NOMO-1 treated with dmso at 0.1 percent for 144 hours (cell line): ENCODE measurements around the gene TDRD9.
A peak's percentile ranks its signal among the peaks of the same experiment; 100 is the strongest.

Experiments
- DNase-seq: peaks from one replicate; lab custom pipeline; 2025; ENCODE audit not compliant: unreplicated experiment; lab: John Stamatoyannopoulos, UW

Gene TDRD9

DNA sequence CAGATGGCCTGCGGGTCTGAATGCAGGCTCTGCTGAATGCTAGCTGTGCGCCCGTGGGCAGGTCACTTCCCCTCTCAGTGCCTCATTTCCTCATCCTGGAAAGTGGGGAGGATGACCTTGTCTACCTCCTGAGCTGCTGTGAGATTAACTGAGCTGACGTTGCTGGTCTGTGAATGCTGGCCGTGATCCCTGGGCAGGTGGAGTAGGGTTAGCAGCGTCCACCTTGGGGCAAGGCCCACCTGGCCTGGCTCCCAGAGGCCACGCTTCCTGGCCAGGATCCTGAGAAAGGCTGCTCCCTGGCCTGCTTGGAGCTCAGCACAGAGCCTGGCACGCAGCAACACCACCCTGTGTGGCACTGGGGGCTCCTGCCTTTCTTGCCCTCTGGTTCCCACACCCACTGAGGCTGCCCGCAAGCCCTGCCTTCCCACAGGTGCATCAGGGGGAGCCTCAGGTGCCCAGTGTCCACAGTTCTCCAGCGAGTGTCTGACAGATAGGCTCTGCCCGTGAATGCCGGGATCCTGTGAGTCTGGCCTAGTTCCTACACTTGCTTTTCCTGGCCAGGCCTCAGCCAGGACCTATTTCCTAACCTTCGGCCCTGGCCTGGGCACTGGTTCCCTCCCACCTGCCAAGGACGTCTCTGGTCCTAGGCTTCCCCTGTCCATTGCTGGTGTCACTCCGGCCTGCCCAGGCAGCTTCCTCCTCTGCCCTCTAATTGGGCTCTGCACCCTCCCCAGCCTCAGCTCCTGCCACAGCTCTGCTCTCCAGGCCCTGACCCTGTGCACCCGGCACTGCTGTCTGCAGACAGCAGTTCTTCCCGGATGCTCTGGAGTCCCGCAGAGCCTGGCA lies 37.2 kb upstream of the TDRD9 start:
- DNase-seq, result no peak

DNA sequence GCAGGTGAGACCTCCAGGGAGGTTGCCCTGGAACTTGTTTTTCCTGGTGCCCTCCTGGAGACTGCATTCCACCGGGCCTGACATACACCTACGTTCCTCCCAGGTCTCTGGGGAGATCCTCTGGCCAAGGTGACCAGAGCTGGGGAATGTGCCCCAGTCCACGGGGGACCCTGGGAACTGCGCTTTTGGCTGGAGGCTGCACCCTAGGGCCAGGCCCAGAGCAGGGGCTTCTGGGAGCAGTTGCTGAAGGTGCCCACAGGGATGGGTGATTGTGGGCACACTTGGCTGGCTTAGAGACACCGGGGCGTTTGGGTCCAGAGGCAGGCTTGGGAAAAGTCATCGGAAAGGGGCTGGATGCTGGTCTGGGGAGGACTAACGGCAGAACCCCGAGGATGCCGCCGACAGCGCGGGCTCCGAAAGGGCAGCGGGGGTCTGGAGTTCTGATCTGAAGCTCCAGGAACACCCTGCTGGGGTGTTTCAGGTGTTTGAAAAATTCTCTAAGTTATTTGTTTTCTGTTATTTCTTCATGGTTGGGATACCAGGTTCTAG lies 36.5 kb upstream of the TDRD9 start:
- DNase-seq, result no peak

DNA sequence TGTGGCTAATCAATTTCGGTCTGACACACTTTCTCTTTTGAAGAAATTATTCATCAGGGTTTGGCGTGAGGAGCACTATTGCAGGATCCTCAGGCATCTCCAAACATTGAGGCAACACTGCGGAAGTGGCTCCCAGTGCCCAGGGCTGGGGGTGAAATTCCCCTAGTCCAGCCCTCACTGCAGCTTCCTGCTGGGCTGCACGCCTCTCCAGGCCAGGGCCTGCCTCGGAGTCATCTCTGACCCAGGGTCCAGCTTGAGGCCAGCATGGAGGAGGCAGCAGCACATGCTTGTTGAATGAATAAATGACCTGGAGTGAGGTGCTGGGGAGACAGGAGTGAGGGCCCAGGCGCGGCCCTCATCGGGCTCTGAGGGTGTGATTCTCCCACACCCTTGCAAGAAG lies 36.0 kb upstream of the TDRD9 start:
- DNase-seq, result no peak

DNA sequence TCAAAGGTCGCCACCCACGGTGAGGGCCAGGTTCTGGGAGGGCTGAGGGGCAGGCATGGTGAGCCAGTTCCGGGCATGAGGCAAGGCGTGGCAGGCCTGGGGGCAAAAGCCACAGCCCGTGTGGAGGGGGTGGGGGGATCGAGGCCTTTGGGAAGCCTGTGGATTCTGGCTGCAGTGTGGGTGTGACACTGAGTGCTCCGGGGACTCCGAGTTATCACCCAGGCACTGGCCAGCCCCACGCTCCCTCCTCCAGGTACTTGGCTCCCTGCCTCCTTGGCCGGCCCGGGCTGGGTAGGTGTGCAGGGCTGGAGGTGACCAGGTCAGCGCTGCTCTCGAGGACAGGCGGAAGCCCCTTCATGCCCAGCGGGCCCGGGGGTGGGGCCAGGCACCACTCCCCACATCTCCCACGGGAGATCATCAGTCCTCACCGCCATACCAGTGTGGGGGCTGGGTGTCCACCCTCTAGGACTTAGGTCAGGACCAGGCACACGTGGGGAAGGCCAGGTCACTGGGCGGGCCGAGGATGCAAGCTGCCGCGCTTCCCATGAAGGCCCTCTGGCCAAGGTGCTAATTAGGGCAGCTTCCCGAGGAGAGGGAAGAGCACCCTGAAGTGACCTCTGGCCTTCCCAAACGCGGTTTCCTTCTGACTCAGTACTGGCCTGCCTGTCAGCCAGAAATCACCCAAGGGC lies 34.1 kb upstream of the TDRD9 start:
- DNase-seq, result no peak

DNA sequence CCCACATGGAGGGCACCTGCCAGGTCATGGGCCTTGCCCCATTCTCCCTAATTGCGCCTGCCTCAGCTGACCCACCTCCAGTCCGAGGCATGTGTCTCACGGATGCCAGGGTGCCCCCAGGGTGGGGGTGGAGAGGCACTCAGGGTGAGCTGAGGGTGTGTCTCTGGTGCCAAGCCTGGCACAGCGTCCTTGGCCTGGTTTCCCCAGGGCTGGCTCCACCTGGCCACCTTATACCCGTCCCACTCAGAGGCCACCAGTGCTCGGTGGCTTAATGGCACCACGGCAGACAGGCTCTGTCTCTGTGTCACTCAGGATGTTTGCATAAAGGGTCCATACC lies 33.6 kb upstream of the TDRD9 start:
- no peak for DNase-seq

DNA sequence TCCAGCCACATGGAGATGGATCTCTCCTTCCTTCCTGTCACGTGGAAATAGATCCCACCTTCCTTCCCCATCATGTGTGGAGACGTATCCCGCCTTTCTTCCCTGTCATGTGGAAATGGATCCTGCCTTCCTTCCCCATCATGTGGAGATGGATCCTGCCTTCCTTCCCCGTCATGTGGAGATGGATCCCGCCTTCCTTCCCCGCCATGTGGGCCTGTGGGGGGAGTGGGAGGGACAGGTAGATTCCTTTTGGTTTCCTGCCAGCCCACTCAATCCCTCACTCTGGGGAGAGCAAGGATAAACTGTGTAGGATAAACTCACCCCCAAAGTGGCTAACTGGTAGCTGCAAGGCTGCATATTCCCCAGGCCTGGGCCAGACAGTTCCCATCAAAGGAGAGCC lies 31.7 kb upstream of the TDRD9 start:
- DNase-seq, result no peak

DNA sequence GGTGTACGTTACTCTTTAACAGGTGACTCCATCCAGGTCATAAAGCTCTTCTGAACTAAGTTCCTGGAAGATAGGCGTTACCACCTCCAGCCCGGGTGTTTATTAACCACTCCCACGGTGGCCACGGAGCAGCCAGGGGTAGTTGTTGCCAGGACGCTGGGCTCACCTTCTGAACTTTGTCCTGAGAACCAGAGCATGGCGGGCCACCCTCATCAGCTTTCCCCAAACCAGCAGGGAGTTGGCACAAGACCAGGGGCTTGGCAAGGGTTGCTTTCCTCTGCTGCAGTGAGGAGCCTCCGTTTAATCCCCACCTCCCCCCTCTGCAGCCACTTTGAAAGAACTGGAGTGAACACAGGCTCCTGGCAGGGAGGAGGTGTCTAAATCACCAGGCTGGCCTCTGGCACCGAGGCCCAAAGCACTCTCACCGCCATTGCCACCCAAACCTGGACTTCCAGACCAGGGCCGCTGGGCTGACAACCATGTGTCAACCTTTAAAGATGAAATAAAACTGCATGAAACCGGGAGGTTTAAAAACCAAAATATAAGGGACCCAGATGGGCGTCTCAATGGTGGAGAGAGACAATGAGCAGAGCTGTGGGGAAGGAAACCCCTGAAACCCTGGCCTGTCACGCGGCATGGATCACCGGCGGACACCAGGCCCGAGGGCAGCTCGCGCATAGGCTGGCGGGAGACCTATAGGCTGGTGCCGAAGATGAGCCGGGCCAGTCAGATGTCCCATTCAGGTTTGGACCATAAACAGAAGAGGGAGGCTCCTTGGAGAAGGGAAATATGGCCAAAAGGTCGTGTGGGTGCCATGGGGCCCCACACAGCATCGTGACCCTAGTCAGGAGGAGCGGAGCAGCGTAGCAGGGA lies 30.9 kb upstream of the TDRD9 start:
- no peak for DNase-seq

DNA sequence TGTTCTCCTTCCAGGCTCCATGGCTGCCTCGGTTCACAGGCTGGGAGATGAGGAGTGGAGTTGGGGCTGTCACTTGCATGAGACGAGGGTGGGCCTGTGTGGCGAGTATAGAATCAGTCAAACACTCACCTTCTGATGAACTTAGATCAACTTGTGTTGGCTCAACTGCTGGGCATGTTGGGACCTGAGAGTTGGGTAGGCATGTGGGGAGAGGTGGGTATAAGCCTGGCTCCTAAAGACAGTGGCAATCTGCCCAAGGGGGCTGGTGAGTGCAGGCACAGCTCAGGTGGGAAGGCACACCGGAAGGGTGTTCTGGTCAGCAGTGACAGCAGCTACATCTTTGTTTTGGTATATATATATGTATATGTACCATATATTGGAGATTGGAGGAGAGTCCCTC lies 30.1 kb upstream of the TDRD9 start:
- DNase-seq, result no peak

DNA sequence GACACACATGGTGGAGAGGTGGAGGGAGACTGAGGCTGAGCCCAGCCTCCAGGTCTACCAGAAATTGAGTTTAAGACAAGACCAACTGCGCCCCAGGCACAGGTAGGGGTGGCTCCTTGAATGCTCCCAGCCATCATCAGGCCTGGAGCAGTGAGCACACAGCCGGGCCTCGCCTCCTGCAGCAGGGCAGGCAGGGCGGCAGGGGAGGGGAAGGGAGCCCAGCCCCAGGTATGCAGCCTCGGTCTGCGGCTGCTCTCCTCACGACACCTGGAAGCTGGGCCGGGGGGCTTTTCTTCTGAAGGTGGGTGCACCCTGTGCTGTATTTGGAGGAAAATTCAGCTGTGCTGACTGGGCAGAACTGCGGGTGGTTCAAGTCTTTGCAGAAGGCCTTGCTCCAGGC lies 29.5 kb upstream of the TDRD9 start:
- DNase-seq, result no peak

DNA sequence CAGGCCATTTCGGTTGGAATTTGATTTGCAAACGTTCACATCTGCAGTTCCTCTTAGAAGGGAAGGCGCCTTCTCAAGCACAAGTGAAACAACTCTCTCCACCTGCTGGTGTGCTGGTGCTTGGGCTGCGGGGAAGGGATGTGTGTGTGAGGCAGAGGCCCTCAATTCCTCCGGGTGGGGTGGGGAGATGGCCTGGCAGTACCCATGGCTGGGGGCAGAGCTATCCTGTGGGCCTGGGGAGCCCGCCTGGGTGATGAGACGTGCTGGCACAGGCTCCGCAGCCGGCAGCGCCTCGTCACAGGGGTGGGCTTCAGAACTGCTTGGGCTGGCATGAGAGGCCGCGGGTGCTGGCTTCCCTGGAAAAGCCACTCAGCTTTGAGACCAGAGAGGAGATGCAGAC lies 28.9 kb upstream of the TDRD9 start:
- no peak for DNase-seq

DNA sequence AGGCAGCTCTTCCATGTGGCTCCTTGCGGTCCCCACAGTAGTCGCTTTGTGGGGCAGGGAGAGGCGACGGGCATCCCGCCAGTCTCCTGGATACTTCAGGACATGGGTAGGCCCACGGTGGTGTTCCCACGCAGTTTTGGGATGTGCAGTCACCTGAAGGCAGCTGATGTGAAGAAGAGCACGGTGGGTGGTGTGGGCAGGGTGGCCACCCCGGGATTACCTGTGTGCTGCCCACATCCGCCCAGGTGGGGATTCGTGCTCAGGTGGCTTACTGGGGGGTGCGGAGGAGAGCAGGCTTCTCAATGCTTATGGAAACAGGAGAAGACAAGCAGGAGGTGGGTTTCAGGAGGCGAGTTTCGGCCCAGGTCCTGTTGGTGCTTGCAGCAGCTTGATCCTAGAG lies 28.4 kb upstream of the TDRD9 start:
- DNase-seq, result no peak

DNA sequence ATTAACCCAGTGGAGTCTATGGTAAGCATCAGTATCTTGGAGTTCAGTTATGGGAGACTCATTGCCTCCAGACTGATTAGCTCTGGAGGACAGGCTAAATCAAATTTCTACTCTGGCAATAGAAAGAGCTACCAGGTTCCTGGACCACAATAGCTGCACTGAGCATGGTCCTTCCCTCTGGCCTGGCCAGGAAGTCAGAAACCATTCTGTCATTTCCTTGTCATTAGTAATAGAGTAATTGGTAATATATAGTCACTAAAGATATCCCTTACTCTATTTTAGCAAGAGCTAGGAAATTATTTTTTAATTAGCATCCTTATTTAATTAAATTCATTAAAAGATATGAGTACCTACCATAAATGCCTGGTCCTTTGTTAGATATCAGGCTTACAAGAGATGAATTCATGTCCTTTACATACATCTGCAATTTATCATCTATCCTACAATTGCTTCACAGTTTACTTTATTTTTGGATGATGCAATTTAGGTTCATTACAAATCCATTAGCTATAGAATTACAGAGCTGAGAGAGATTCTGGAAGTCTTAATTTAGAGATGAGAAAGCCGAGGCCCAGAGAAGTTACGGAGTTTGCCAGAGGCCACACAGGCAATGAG lies 23.7 kb upstream of the TDRD9 start:
- no peak for DNase-seq

DNA sequence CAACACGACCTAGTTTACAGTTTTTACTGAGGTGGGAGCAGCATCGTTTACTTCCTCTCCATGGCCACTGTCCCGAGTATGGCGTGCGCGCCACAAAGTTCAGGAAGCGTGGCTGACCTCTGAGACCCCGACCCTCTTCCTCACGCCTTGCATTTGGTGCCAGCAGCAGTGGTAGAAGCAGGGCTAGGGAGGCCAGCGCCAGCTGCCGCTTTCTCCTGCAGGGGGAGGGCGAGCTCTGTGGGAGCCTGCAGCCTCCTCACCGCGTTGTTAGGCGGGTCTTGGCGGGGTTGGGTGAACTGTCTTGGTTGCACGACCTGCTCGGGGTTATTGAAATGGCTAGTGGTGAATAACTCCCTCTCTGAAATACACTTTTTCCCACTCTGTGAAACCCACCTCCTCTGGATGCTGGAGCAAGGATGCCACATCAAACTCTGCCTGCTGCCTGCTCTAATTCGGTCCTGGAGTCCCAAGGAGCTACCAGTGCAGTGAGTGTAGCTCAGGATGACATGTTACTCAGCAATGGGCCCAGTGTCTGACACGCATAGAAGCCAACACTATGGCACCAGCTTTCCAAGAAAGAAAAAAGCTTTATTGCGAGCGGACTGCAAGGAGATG lies 22.3 kb upstream of the TDRD9 start:
- DNase-seq, result no peak

DNA sequence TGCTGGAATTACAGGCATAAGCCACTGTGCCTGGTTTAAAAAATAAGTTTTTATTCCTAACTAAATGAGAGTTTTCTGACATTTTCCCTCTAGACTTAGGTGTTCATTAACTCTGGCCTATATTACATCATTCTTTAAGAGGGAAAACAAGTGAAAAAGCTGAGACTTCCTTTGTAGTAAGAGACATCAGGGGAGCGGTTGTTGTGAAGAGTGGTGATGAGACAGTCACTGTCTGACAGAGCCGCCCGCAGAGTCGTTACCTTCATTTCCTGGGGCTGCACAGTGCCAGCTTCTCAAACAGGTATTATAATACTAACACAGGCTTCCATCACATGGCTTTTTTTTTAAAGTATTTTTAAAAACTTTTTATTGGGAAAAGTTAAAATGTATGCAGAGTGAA lies 19.7 kb upstream of the TDRD9 start:
- no peak for DNase-seq

DNA sequence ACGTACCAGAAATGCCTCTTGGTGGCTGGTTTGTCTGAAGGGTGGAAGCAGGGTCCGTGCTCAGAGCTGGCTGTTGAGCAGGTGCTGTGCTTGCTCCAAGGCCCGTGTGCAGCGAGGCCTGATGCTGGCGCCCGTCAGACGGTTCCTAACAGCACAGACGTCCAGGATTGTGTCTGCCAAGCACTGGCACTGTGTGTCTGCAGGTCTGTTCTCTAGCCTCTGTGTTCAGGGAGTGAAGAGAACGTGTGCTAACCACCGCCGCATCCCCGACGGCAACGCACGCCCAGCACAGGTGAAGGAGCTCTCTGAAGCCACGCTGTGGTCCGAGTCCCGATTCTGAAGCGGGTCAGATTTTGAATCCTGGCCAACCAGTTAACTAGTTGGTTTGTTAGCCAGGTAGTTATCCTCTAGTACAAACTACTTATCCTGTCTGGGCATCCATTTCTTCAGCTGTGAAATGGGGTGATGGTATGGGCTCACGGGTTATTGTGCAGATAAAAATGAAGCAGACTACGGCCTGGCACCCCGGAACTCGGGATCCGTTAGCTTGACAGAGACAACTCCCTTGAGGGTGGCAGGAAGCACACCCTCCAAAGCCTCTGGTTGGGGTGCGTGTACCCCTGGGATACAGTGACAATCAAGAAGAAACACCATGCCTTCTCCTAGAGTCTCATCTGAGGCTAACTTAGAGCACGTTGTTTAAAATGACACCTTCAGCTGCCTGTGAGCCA lies 18.6 kb upstream of the TDRD9 start:
- DNase-seq, result no peak

DNA sequence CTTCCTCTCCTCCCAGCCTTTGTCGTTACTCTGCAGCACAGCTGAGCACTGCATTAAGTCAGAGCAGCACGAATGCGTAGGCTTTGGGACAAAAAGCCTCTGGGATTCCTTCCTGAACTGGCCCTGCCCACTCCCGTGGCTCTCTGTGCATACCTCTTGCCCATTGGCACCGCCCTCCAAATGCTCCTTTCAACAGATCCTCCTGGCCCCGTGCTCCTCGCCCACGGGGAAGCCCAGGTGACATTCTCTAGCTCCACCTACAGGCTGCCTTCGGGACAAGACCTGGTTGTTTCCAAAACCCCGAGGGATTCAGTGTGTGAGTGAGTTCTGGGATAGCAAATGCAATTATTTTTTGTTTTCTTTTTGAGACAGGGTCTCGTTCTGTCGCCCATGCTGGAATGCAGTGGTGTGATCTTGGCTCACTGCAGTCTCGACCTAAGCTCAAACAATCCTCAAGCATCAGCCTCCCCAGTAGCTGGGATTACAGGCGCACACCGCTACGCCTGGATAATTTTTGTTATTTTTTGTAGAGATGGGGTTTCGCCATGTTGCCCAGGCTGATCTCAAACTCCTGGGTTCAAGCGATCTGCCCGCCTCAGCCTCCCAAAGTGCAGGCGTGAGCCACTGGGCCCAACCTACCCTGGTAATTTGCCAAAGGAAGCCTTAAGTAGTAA lies 17.9 kb upstream of the TDRD9 start:
- peak; percentile 20 for DNase-seq

DNA sequence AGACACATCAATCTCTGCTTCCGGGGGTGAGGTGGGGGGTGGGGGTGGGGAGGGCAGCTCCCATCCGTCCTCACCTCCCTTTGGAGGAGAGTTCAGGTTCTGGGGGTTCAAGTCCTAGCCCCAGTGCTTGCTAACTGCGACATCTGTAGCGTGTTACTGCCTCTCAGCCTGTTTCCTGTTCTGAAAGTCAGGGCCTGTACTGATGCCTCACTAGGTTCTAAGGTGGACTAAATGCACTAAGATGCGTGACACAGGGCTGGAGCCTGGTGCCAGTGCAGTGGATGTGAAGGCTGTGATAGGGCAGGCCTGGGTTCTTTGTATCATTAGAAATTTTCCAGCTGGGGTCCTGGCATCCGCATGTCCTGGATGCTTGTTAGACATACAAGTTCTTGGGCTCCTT lies 17.3 kb upstream of the TDRD9 start:
- DNase-seq, result no peak

DNA sequence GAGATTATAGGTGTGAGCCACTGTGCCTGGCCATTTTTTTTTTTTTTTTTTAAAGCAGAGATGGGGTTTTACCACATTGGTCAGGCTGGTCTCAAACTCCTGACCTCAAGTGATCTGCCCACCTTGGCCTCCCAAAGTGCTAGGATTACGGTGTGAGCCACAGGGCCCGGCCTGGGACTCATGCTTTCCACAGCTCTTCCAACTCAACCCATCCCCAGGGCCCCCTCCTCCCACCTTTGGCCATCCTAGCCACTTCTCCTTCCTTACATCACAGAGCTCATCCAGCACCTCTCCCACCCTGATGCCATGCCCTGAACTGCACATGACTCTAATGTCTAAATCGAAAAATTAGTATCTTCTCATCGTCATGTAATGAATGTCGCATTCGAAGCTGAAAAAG lies 12.6 kb upstream of the TDRD9 start:
- no peak for DNase-seq

DNA sequence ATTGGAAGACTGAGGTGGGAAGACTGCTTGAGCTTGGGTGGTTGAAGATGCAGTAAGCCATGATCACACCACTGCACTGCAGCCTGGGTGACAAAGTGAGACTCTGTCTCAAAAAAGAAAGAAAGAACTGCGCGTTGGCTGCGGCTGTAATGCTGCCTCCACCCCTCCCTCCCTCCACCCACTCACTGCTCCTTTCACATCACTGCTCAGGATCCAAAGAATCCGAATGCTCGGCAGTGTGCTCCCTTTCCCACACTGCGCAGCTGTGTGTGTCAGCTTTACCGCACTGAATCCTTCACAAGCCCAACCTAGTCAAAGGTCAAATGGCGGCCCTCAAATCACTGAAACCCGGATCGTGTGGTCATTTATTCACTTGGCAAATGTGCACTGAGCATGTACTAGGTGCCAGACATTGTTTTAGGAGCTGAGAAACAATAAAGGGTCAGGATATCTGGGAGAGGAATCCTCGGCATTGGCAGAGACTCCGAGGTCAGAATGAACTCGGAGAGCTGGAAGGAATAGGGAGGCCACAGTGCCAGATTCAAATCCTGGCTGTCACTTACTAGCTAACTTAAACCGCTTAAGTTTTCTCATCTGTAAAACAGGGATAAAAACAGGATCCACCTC lies 11.5 kb upstream of the TDRD9 start:
- DNase-seq, result no peak
